ENCODE results near the gene CLDN3. TPM values are rescaled to one million over a fixed set of nuclear protein-coding genes. Genes with fewer than 3 reads are reported as not detected.

Gene CLDN3
- total and polyA plus RNA-seq, 11 donors: 0.10 TPM; not detected in 10

GRCh38 chr7:73812996-73813395 is 42.9 kb upstream of the CLDN3 start:
- DNase-seq (no peak), ATAC-seq (no peak)
- WGBS, 4 donors: 82 to 94% (median 83%) methylated on average over 3 of the region's 3 CpGs
- intact Hi-C loops (cut with DNase I): loop anchor here in 2 of 10 donors (1.0 to 2.0 kb wide), 2 partner anchors 42 kb away; no protein-coding TSS in a partner anchor
- no peak overlapping the region for H3K27ac ChIP-seq
- H3K9me3 ChIP-seq: peaks cover 0 to 12% (median 0%) of the 10 kb centered on the region in 12 donors
- H3K27me3 ChIP-seq: peaks cover 0 to 13% (median 6%) of the 10 kb centered on the region in 9 donors
- TF ChIP-seq POLR2A (IDR thresholded peaks at IDR 0.05): no peak
- TF ChIP-seq CTCF (IDR thresholded peaks at IDR 0.05): no peak
- H3K4me3 ChIP-seq: no peak overlapping the region
- no peaks in the 10 kb centered on the region for H3K36me3 ChIP-seq
- H3K4me1 ChIP-seq: no peaks in the 10 kb centered on the region

- Histone ChIP-seq H3K4me3 (no peak overlapping the region), H3K27me3 (peaks cover 0 to 13% (median 6%) of the 10 kb centered on the region in 9 donors), H3K4me1 (no peaks in the 10 kb centered on the region), H3K27ac (no peak overlapping the region), H3K9me3 (peaks cover 0 to 12% (median 0%) of the 10 kb centered on the region in 12 donors), H3K36me3 (no peaks in the 10 kb centered on the region)
- intact Hi-C loops (cut with DNase I): loop anchor here (1.0 to 2.0 kb wide), 2 partner anchors 43 to 44 kb away; no protein-coding TSS in a partner anchor
- DNase-seq (peak; percentile 44 to 85 (median 54)), ATAC-seq (peak; percentile 71 to 89 (median 85))
- TF ChIP-seq CTCF (IDR thresholded peaks at IDR 0.05) (peak; percentile 59 to 82 (median 72)), POLR2A (IDR thresholded peaks at IDR 0.05) (no peak)
- 8 to 10% (median 9%) methylated on average over 11 of the region's 11 CpGs for WGBS, 4 donors
Observed at GRCh38 chr7:73811760-73812168, 41.7 kb upstream of the CLDN3 start.

- Histone ChIP-seq H3K4me3 (no peak overlapping the region), H3K4me1 (no peaks in the 10 kb centered on the region), H3K27me3 (peaks cover 0 to 13% (median 6%) of the 10 kb centered on the region in 9 donors), H3K9me3 (peaks cover 0 to 12% (median 0%) of the 10 kb centered on the region in 12 donors), H3K27ac (no peak overlapping the region), H3K36me3 (no peaks in the 10 kb centered on the region)
- TF ChIP-seq POLR2A (IDR thresholded peaks at IDR 0.05): no peak
- TF ChIP-seq CTCF (IDR thresholded peaks at IDR 0.05): no peak
- DNase-seq: no peak
- intact Hi-C loops (cut with DNase I): loop anchor here in 8 of 10 donors (1.0 to 2.0 kb wide), 2 partner anchors 44 kb away; no protein-coding TSS in a partner anchor
- ATAC-seq: no peak
- WGBS, 4 donors: 31 to 47% (median 43%) methylated on average over 3 to 4 of the region's 4 CpGs
Observed at GRCh38 chr7:73810998-73811360, 40.9 kb upstream of the CLDN3 start.

GRCh38 chr7:73809467-73809951 is 39.4 kb upstream of the CLDN3 start:
- ATAC-seq (peak in 1 of 4 donors; percentile 22), DNase-seq (no peak)
- intact Hi-C loops (cut with DNase I): no loop called here

More at GRCh38 chr7:73809467-73809951, 39.4 kb upstream of the CLDN3 start:
- no peak overlapping the region for H3K27ac ChIP-seq
- WGBS, 4 donors: 75 to 81% (median 80%) methylated on average over 20 to 21 of the region's 21 CpGs
- H3K36me3 ChIP-seq: no peaks in the 10 kb centered on the region
- H3K4me1 ChIP-seq: no peaks in the 10 kb centered on the region
- TF ChIP-seq POLR2A (IDR thresholded peaks at IDR 0.05) (no peak), CTCF (IDR thresholded peaks at IDR 0.05) (no peak)
- peaks cover 0 to 12% (median 0%) of the 10 kb centered on the region in 12 donors for H3K9me3 ChIP-seq
- peaks cover 0 to 13% (median 6%) of the 10 kb centered on the region in 9 donors for H3K27me3 ChIP-seq
- H3K4me3 ChIP-seq: no peak overlapping the region

Data from heart left ventricle (tissue), 16 donors.